ENCODE results near the gene MFRP. TPM values are rescaled to one million over a fixed set of nuclear protein-coding genes. Genes with fewer than 3 reads are reported as not detected.
A peak's percentile ranks its signal among the peaks of the same experiment; 100 is the strongest.

The MFRP gene
- total RNA-seq, 3 donors from 2014 or later: not detected

DNA sequence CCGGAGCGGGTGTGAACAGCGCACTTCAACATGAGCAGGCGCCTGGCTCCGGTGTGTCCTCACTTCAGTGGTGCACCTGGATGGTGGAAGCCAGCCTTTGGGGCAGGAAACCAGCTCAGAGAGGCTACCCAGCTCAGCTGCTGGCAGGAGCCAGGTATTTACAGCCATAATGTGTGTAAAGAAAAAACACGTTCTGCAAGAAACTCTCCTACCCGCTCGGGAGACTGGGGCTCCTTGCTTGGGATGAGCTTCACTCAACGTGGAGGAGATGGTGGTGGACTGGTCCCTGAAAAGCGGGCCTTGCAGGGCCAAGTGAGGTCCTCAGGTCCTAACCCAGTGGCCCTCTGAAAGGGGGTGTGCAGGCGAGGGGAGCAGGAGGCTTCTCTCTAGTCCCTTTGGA lies 37.1 kb downstream of the MFRP start:
- no peak for DNase-seq
- intact Hi-C loops (cut with DNase I, micrococcal nuclease): no loop called here
- TF ChIP-seq, protein P1, sequence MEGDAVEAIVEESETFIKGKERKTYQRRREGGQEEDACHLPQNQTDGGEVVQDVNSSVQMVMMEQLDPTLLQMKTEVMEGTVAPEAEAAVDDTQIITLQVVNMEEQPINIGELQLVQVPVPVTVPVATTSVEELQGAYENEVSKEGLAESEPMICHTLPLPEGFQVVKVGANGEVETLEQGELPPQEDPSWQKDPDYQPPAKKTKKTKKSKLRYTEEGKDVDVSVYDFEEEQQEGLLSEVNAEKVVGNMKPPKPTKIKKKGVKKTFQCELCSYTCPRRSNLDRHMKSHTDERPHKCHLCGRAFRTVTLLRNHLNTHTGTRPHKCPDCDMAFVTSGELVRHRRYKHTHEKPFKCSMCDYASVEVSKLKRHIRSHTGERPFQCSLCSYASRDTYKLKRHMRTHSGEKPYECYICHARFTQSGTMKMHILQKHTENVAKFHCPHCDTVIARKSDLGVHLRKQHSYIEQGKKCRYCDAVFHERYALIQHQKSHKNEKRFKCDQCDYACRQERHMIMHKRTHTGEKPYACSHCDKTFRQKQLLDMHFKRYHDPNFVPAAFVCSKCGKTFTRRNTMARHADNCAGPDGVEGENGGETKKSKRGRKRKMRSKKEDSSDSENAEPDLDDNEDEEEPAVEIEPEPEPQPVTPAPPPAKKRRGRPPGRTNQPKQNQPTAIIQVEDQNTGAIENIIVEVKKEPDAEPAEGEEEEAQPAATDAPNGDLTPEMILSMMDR (IDR thresholded peaks at IDR 0.05): no peak
- H3K4me1 ChIP-seq (ENCODE audit: low read depth): no peaks in the 10 kb centered on the region
- H3K4me3 ChIP-seq: no peak overlapping the region
- no peak for ATAC-seq
- H3K36me3 ChIP-seq (ENCODE audit: low read depth): no peaks in the 10 kb centered on the region
- no peaks in the 10 kb centered on the region for H3K9me3 ChIP-seq

DNA sequence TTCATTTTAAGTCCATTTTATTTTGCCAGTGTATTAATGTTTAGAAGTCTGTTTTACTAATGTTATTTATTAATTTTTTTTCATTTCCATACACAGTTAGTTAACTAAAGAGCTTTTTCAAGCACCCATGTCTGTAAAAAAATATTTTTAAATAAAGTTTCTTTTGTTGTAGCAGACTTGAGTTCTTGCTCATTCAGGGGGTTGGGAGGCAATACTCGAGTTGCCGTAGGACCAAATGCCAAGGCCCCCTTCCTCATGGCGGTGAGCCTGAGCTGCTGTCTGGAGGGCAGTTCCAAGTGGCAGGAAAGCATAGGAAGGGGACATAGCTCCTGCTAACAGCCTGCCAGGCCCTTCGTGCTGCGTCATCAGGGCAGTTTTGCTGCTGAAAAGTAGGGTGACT lies 38.5 kb downstream of the MFRP start:
- ATAC-seq (no peak), DNase-seq (no peak)
- TF ChIP-seq, protein P1 (IDR thresholded peaks at IDR 0.05): no peak
- intact Hi-C loops (cut with DNase I, micrococcal nuclease): no loop called here
- H3K4me3 ChIP-seq: no peak overlapping the region
- H3K36me3 ChIP-seq (ENCODE audit: low read depth): no peaks in the 10 kb centered on the region
- no peaks in the 10 kb centered on the region for H3K4me1 ChIP-seq (ENCODE audit: low read depth)
- H3K9me3 ChIP-seq: no peaks in the 10 kb centered on the region

DNA sequence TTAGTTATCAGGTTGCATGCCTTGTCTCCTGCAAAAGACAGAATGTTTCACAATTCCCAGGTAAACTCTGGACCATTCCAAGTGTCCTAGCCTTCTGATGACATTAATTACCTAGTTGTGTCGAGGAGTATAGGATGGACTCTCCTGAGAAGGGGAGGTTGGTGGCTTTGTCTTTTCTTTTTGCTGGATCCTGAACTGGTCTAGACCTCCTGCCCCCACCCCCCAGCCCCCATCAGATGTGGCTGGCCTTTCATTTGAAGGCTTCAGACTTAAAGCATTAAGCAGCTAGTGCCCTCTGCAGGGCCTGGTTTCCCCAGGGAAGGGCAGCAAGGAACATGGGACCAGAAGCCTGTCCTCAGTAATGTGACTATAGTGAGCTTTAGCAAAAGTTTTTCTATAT lies 39.3 kb downstream of the MFRP start:
- Histone ChIP-seq H3K9me3 (no peaks in the 10 kb centered on the region), H3K4me3 (no peak overlapping the region), H3K4me1 (ENCODE audit: low read depth) (no peaks in the 10 kb centered on the region), H3K36me3 (ENCODE audit: low read depth) (no peaks in the 10 kb centered on the region)
- DNase-seq (no peak), ATAC-seq (no peak)
- intact Hi-C loops (cut with DNase I, micrococcal nuclease): no loop called here
- TF ChIP-seq, protein P1 (IDR thresholded peaks at IDR 0.05): no peak

DNA sequence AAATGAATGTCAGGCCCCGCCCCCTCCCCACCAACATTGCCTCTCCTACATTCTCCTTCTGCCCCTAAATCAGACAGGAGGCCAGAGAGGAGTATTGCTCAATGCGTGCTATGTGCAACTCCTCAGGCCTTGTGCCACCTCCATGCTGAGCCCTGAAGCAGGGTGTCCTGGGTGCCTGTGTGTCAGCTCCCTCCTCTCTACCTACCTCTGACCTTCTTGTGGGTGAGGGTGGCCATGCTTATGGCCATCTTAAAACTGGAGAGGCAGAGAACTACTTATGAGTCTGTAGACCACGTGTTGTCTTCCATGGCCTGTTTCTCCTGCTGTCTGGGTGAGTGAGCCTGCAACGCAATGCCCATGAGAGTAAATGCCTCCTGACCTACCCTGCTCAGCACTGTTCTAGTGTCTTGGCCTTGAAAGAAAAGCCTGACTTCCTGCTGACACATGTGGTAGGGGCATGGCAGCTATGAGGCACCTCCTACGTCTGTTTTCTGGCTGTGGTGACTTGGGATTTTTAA lies 40.1 kb downstream of the MFRP start:
- Histone ChIP-seq H3K4me1 (ENCODE audit: low read depth) (no peaks in the 10 kb centered on the region), H3K9me3 (no peaks in the 10 kb centered on the region), H3K36me3 (ENCODE audit: low read depth) (no peaks in the 10 kb centered on the region), H3K4me3 (no peak overlapping the region)
- ATAC-seq (peak; percentile 14), DNase-seq (no peak)
- intact Hi-C loops (cut with DNase I, micrococcal nuclease): no loop called here
- TF ChIP-seq, protein P1 (IDR thresholded peaks at IDR 0.05): no peak

DNA sequence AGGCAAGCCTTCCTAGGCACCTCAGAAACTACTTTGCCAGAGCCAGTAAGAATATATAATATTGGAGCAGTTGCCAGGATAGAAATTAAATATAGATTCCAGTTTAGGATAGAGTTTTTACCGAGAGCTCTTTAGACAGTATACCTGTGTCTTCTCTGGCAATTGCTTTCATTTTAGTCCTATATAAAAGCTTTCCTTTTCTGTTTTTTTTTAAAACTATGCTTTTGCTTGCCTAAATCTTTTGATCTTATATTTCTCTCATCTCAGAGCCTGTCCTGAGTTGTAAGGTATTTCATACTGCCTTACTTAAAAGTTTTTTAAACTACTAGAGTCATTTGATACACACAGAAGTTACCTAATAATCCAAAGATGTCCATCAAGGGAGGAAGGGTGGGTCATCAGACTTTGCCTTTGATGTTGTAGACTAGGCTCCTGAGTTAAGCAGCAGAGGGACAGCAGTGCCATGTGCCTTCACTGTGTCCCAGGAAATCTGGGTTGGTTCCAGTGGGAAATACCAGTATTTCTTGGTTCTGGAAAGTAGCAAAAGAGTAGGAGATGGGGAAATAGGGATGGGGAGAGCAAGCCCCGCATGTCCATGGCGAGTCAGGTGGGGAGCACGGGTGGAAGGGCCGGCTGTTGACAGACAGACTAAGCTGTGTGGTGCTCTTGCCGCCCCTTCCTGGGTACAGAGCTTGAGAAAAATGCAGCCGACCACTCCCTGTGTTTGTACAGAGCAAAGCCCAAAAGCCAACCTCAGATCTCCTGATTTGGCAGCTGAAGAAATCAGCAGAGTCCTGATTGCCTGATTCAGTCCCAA lies 40.7 kb downstream of the MFRP start:
- TF ChIP-seq, protein P1 (IDR thresholded peaks at IDR 0.05): no peak
- intact Hi-C loops (cut with DNase I, micrococcal nuclease): no loop called here
- no peak for ATAC-seq
- Histone ChIP-seq H3K36me3 (ENCODE audit: low read depth) (no peaks in the 10 kb centered on the region), H3K9me3 (no peaks in the 10 kb centered on the region), H3K4me1 (ENCODE audit: low read depth) (no peaks in the 10 kb centered on the region), H3K4me3 (no peak overlapping the region)
- DNase-seq: no peak

Data from mucosa of descending colon (tissue), 3 donors.